HUDEP-2 (cell line): ENCODE measurements around the gene GGPS1.
A peak's percentile ranks its signal among the peaks of the same experiment; 100 is the strongest.
"Not testable (repeated sequence)": the region's sequence is repeated elsewhere in the genome, so short reads cannot be mapped to it uniquely, and the experiment has no call there.

Experiments used
- DNase-seq, 76 experiments: peaks; one replicate each; lab custom pipeline; 2025; ENCODE audit not compliant: unreplicated experiment in 76 of 76; lab: John Stamatoyannopoulos, UW

The GGPS1 gene

GRCh38 chr1:235336903-235337302 is 8.5 kb downstream of the GGPS1 start:
- peak in 1 of 76 experiments; percentile 7 for DNase-seq

GRCh38 chr1:235339746-235340145 is 11.4 kb downstream of the GGPS1 start:
- no peak for DNase-seq

- no peak for DNase-seq
Measured at GRCh38 chr1:235341334-235341733, 13.0 kb downstream of the GGPS1 start.

GRCh38 chr1:235342039-235342438 is 13.7 kb downstream of the GGPS1 start:
- no peak for DNase-seq

GRCh38 chr1:235342471-235342870 is 14.1 kb downstream of the GGPS1 start:
- no peak for DNase-seq

- DNase-seq = no peak
Measured at GRCh38 chr1:235343726-235344125, 15.4 kb downstream of the GGPS1 start.

GRCh38 chr1:235351441-235351840 is 23.1 kb downstream of the GGPS1 start:
- DNase-seq = no peak

GRCh38 chr1:235351898-235352297 is 23.5 kb downstream of the GGPS1 start:
- peak in 4 of 76 experiments; percentile 9 to 14 (median 12) for DNase-seq

- DNase-seq = no peak
Measured at GRCh38 chr1:235357485-235358373, 29.4 kb downstream of the GGPS1 start.

- no peak for DNase-seq
Measured at GRCh38 chr1:235358899-235359298, 30.5 kb downstream of the GGPS1 start.

GRCh38 chr1:235364189-235364588 is 35.8 kb downstream of the GGPS1 start:
- not testable (repeated sequence) for DNase-seq

- DNase-seq = no peak
Measured at GRCh38 chr1:235366286-235366685, 37.9 kb downstream of the GGPS1 start.

GRCh38 chr1:235367000-235367908 is 38.9 kb downstream of the GGPS1 start, which contains the start of gene TBCE:
Gene TBCE (plus strand): TSS chr1:235367427. CDS start chr1:235380050, 12,623 bp downstream.
- peak; percentile 27 to 98 (median 93) for DNase-seq

GRCh38 chr1:235368428-235368827 is 40.1 kb downstream of the GGPS1 start:
- no peak for DNase-seq

- no peak for DNase-seq
Measured at GRCh38 chr1:235369802-235370201, 41.4 kb downstream of the GGPS1 start.

GRCh38 chr1:235375919-235376605 is 47.7 kb downstream of the GGPS1 start:
- DNase-seq = no peak

GRCh38 chr1:235378134-235378735 is 49.9 kb downstream of the GGPS1 start:
- DNase-seq = not testable (repeated sequence)

- not testable (repeated sequence) for DNase-seq
Measured at GRCh38 chr1:235381955-235382739, 53.8 kb downstream of the GGPS1 start.

- DNase-seq = not testable (repeated sequence)
Measured at GRCh38 chr1:235385633-235386032, 57.3 kb downstream of the GGPS1 start.
